Measurements from ENCODE around the gene PCDHGB2.

Gene PCDHGB2

DNA sequence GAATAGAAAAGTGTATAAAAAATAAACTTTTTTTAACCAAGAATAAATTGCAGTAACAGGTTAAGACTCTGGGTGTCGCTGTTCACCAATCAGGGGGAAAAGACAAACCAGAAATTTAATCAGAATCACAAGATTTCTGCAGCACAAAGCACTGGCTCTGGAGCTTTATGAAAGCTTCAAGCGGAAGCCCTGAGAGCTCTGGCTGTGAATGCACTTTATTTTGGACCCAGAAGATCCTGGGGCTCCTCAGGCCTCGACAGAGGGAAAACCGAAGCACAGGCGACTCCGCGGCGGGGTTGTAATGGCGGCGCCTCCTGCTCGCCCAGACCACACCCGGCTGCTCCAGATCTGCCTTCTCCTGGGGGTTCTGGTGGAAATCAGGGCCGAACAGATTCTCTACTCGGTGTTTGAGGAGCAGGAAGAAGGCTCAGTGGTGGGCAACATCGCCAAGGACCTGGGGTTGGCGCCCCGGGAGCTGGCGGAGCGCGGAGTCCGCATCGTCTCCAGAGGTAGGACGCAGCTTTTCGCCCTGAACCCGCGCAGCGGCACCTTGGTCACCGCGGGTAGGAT is 4.8 kb upstream of the PCDHGB2 start, which contains the start of gene PCDHGA4:
TSS of gene PCDHGA4 (plus strand) at position 122 of the 570 bp plus-strand sequence. CDS start at position 209, 87 bp downstream.
- peak within 1 kb of the TSS; percentile 62 for H3K4me3 ChIP-seq (ENCODE audit: low read length)
- no peaks in the 10 kb centered on the region for H3K27me3 ChIP-seq (ENCODE audit: control insufficient read depth, insufficient read depth, low read length)
- H3K4me2 ChIP-seq (ENCODE audit: low read length), result peak within 1 kb of the TSS; percentile 59
- no peaks in the 10 kb centered on the region for H3K36me3 ChIP-seq (ENCODE audit: insufficient read depth, low read length)
- H3K9me3 ChIP-seq (replicated peaks; ENCODE audit: low read length), result peaks cover 10% of the 10 kb centered on the region
- H3K4me1 ChIP-seq (ENCODE audit: control insufficient read depth, insufficient read depth, low read length), result no peaks in the 10 kb centered on the region
- peak within 1 kb of the TSS; percentile 56 for H3K9ac ChIP-seq (ENCODE audit: low read depth, low read length)

DNA sequence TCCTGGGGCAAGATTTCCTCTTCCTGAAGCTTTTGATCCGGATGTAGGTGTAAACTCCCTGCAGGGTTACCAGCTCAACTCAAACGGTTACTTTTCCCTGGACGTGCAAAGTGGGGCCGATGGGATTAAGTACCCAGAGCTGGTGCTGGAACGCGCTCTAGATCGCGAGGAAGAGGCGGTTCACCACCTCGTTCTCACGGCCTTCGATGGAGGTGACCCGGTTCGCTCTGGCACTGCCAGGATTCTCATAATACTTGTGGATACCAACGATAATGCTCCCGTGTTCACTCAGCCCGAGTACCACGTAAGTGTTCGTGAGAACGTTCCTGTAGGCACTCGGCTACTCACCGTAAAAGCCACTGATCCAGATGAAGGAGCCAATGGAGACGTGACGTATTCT is 4.2 kb upstream of the PCDHGB2 start:
- Histone ChIP-seq H3K4me2 (ENCODE audit: low read length) (peak overlapping the region; percentile 59), H3K36me3 (ENCODE audit: insufficient read depth, low read length) (no peaks in the 10 kb centered on the region), H3K4me1 (ENCODE audit: control insufficient read depth, insufficient read depth, low read length) (no peaks in the 10 kb centered on the region), H3K9me3 (replicated peaks; ENCODE audit: low read length) (peaks cover 16% of the 10 kb centered on the region), H3K4me3 (ENCODE audit: low read length) (peak overlapping the region; percentile 62), H3K9ac (ENCODE audit: low read depth, low read length) (no peak overlapping the region), H3K27me3 (ENCODE audit: control insufficient read depth, insufficient read depth, low read length) (no peaks in the 10 kb centered on the region)

GRCh38 chr5:141356133-141356532 is 3.7 kb upstream of the PCDHGB2 start:
- Histone ChIP-seq H3K9me3 (replicated peaks; ENCODE audit: low read length) (peaks cover 17% of the 10 kb centered on the region), H3K4me2 (ENCODE audit: low read length) (no peak overlapping the region), H3K4me1 (ENCODE audit: control insufficient read depth, insufficient read depth, low read length) (no peaks in the 10 kb centered on the region), H3K36me3 (ENCODE audit: insufficient read depth, low read length) (no peaks in the 10 kb centered on the region), H3K4me3 (ENCODE audit: low read length) (no peak overlapping the region), H3K9ac (ENCODE audit: low read depth, low read length) (no peak overlapping the region), H3K27me3 (ENCODE audit: control insufficient read depth, insufficient read depth, low read length) (no peaks in the 10 kb centered on the region)

DNA sequence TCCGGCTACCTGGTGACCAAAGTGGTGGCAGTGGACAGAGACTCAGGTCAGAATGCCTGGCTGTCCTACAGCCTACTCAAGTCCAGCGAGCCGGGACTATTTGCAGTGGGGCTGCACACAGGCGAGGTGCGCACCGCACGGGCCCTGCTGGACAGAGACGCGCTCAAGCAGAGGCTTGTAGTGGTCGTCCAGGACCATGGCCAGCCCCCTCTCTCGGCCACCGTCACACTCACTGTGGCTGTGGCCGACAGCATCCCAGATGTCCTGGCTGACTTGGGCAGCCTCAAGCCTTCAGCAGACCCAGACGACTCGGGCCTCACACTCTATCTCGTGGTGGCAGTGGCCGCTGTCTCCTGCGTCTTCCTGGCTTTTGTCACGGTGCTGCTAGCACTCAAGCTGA is 2.8 kb upstream of the PCDHGB2 start:
- H3K9ac ChIP-seq (ENCODE audit: low read depth, low read length), result no peak overlapping the region

GRCh38 chr5:141360685-141361084 is 891 bp downstream of the PCDHGB2 start:
- Histone ChIP-seq H3K4me2 (ENCODE audit: low read length) (no peak overlapping the region), H3K4me1 (ENCODE audit: control insufficient read depth, insufficient read depth, low read length) (no peaks in the 10 kb centered on the region), H3K36me3 (ENCODE audit: insufficient read depth, low read length) (no peaks in the 10 kb centered on the region), H3K4me3 (ENCODE audit: low read length) (peak overlapping the region; percentile 68), H3K27me3 (ENCODE audit: control insufficient read depth, insufficient read depth, low read length) (peaks cover 4% of the 10 kb centered on the region), H3K9me3 (replicated peaks; ENCODE audit: low read length) (peaks cover 28% of the 10 kb centered on the region), H3K9ac (ENCODE audit: low read depth, low read length) (no peak overlapping the region)

More for the DNA sequence above, 2.8 kb upstream of the PCDHGB2 start:
- Histone ChIP-seq H3K4me2 (ENCODE audit: low read length) (no peak overlapping the region), H3K4me3 (ENCODE audit: low read length) (no peak overlapping the region), H3K36me3 (ENCODE audit: insufficient read depth, low read length) (no peaks in the 10 kb centered on the region), H3K4me1 (ENCODE audit: control insufficient read depth, insufficient read depth, low read length) (no peaks in the 10 kb centered on the region), H3K9me3 (replicated peaks; ENCODE audit: low read length) (peaks cover 17% of the 10 kb centered on the region), H3K27me3 (ENCODE audit: control insufficient read depth, insufficient read depth, low read length) (no peaks in the 10 kb centered on the region)

DNA sequence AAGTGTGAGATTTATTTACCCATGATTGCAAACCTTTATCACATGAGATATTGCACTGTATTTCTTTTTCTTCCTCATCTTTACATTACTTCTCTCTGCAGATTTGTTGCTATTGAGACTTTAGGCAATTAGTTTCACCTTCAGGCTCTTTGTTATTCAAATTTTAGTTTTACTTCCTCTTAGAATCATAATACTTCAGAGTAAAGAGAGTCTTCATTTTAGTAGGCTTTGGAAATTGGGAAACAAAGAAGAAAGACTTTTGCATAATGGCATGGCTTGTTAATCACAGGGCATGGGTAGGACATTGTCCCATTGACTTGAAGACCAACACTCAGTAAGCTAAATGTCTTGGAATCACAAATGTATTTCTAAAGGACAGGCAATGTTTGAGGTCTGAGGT is 2.9 kb downstream of the PCDHGB2 start:
- H3K36me3 ChIP-seq (ENCODE audit: insufficient read depth, low read length), result no peaks in the 10 kb centered on the region
- H3K9ac ChIP-seq (ENCODE audit: low read depth, low read length), result no peak overlapping the region
- H3K9me3 ChIP-seq (replicated peaks; ENCODE audit: low read length), result peaks cover 37% of the 10 kb centered on the region
- H3K4me1 ChIP-seq (ENCODE audit: control insufficient read depth, insufficient read depth, low read length), result no peaks in the 10 kb centered on the region
- H3K27me3 ChIP-seq (ENCODE audit: control insufficient read depth, insufficient read depth, low read length), result peaks cover 4% of the 10 kb centered on the region
- H3K4me2 ChIP-seq (ENCODE audit: low read length), result no peak overlapping the region
- no peak overlapping the region for H3K4me3 ChIP-seq (ENCODE audit: low read length)

GRCh38 chr5:141363952-141364660 is 4.3 kb downstream of the PCDHGB2 start, which contains the start of gene PCDHGA5:
Gene PCDHGA5, plus strand, starts transcription at chr5:141364162. Its CDS starts 169 bp downstream, at chr5:141364331.
- Histone ChIP-seq H3K9me3 (replicated peaks; ENCODE audit: low read length) (peaks cover 37% of the 10 kb centered on the region), H3K27me3 (ENCODE audit: control insufficient read depth, insufficient read depth, low read length) (peaks cover 4% of the 10 kb centered on the region), H3K4me1 (ENCODE audit: control insufficient read depth, insufficient read depth, low read length) (no peaks in the 10 kb centered on the region), H3K9ac (ENCODE audit: low read depth, low read length) (no peak within 1 kb of the TSS), H3K4me3 (ENCODE audit: low read length) (peak within 1 kb of the TSS; percentile 44), H3K36me3 (ENCODE audit: insufficient read depth, low read length) (no peaks in the 10 kb centered on the region), H3K4me2 (ENCODE audit: low read length) (peak within 1 kb of the TSS; percentile 51)

- peaks cover 30% of the 10 kb centered on the region for H3K9me3 ChIP-seq (replicated peaks; ENCODE audit: low read length)
- H3K4me1 ChIP-seq (ENCODE audit: control insufficient read depth, insufficient read depth, low read length), result no peaks in the 10 kb centered on the region
- H3K9ac ChIP-seq (ENCODE audit: low read depth, low read length), result no peak overlapping the region
- peaks cover 3% of the 10 kb centered on the region for H3K36me3 ChIP-seq (ENCODE audit: insufficient read depth, low read length)
- H3K4me2 ChIP-seq (ENCODE audit: low read length), result no peak overlapping the region
- no peak overlapping the region for H3K4me3 ChIP-seq (ENCODE audit: low read length)
- peaks cover 4% of the 10 kb centered on the region for H3K27me3 ChIP-seq (ENCODE audit: control insufficient read depth, insufficient read depth, low read length)
Observed at GRCh38 chr5:141366016-141366896, 6.5 kb downstream of the PCDHGB2 start.

DNA sequence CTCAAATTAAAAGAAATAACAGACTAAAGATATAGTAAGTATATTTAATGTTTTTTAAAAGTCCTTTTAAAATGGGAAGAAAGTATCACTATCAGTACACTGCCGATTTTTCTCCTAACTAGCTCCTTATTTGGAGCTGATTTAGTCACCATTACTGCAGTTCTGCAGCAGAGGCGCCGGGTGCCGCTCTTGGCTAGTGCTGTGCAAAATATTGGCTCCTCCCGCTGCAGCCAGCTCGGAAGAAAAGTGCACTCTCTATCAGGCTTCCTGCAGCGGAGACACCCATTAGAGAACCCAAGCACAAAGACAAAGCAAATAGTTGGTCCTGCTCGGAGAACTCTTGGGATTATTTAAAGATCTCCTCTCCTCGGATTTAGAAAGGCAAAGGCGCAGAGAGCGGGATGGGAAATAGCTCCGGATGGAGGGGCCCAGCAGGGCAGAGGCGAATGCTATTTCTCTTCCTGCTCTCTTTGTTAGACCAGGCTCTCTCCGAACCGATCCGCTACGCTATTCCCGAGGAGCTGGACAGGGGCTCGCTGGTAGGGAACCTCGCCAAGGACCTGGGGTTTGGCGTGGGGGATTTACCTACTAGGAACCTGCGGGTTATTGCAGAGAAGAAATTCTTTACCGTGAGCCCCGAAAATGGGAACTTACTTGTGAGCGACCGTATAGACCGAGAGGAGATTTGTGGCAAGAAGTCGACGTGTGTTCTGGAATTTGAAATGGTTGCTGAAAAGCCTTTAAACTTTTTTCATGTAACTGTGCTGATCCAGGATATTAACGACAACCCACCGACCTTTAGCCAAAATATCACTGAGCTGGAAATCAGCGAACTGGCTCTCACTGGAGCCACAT is 10.4 kb downstream of the PCDHGB2 start, which contains the start of gene PCDHGB3:
TSS of gene PCDHGB3 (plus strand) at position 249 of the 855 bp plus-strand sequence. CDS start at position 402, 153 bp downstream.
- Histone ChIP-seq H3K4me1 (ENCODE audit: control insufficient read depth, insufficient read depth, low read length) (no peaks in the 10 kb centered on the region), H3K4me2 (ENCODE audit: low read length) (peak within 1 kb of the TSS; percentile 69), H3K36me3 (ENCODE audit: insufficient read depth, low read length) (peaks cover 3% of the 10 kb centered on the region), H3K9ac (ENCODE audit: low read depth, low read length) (no peak within 1 kb of the TSS), H3K9me3 (replicated peaks; ENCODE audit: low read length) (peaks cover 45% of the 10 kb centered on the region), H3K4me3 (ENCODE audit: low read length) (peak within 1 kb of the TSS; percentile 43), H3K27me3 (ENCODE audit: control insufficient read depth, insufficient read depth, low read length) (no peaks in the 10 kb centered on the region)

DNA sequence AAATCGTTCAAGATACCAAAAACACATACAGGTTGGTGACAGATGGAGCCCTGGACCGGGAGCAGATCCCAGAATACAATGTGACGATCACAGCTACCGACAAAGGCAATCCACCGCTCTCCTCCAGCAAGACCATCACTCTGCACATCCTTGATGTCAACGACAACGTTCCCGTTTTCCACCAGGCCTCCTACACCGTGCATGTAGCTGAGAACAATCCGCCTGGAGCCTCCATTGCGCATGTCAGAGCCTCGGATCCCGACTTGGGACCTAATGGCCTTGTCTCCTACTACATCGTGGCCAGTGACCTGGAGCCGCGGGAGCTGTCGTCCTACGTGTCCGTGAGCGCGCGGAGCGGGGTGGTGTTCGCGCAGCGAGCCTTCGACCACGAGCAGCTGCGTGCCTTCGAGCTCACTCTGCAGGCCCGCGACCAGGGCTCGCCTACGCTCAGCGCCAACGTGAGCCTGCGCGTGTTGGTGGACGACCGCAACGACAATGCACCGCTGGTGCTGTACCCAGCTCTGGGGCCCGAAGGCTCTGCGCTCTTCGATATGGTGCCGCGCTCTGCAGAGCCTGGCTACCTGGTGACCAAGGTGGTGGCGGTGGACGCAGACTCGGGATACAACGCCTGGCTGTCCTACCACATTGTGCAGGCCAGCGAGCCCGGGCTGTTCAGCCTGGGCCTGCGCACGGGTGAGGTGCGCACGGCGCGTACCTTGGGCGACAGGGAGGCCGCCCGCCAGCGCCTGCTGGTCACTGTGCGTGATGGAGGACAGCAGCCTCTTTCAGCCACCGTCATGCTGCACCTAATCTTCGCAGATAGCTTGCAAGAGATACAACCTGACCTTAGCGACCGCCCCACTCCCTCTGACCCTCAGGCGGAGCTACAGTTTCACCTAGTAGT is 12.0 kb downstream of the PCDHGB2 start:
- Histone ChIP-seq H3K4me2 (ENCODE audit: low read length) (no peak overlapping the region), H3K9me3 (replicated peaks; ENCODE audit: low read length) (peaks cover 35% of the 10 kb centered on the region), H3K36me3 (ENCODE audit: insufficient read depth, low read length) (peaks cover 3% of the 10 kb centered on the region), H3K4me3 (ENCODE audit: low read length) (no peak overlapping the region), H3K27me3 (ENCODE audit: control insufficient read depth, insufficient read depth, low read length) (no peaks in the 10 kb centered on the region), H3K9ac (ENCODE audit: low read depth, low read length) (no peak overlapping the region), H3K4me1 (ENCODE audit: control insufficient read depth, insufficient read depth, low read length) (no peaks in the 10 kb centered on the region)
